Ovary (tissue), 3 donors: ENCODE data around the gene DNMT3A.

Experiments used
- EP300 ChIP-seq: sonication (generic); formaldehyde crosslinking; IDR thresholded peaks from one replicate; pipeline ENCODE4 v1.6.1; 2017; ENCODE audit warnings: antibody characterized with exemption
- POLR2A ChIP-seq: fragments of 450-650 bp; IDR thresholded peaks from one replicate; pipeline ENCODE4 v1.6.1; 2017; ENCODE audit warnings: antibody characterized with exemption, mild to moderate bottlenecking, moderate library complexity
- TF ChIP-seq, protein P1 (sequence below), 3 donors: fragments of 450-650 bp in 2 of 3; fragments of 200-600 bp in 1 of 3; IDR thresholded peaks; one replicate each; pipeline versions ENCODE4 v1.5.1 to v1.8.0; 2016 to 2022; ENCODE audit warnings: antibody characterized with exemption in 3 of 3, mild to moderate bottlenecking in 1 of 3
- donor health status: DM: no; HTN: no; CAD: no.

DNA sequence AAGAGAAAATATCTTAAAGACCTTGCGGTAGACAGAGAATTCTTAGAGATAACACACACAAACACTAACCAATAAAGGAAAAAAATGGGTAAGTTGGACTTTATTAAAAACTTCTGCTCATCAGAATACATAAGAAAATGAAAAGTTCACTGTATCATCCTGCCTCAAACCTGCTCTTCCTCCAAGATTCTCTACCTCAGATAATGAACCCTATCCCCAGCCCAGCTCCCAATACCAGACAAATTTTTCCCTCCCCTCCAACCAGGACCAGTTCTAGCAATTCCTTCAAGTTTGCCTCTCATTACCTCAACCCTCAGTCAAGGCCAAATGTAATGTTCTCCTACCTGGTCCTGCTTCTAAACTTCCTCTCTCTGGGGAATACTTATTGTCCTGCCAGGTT, 79.4 kb downstream of the DNMT3A start:
- TF ChIP-seq, protein P1, sequence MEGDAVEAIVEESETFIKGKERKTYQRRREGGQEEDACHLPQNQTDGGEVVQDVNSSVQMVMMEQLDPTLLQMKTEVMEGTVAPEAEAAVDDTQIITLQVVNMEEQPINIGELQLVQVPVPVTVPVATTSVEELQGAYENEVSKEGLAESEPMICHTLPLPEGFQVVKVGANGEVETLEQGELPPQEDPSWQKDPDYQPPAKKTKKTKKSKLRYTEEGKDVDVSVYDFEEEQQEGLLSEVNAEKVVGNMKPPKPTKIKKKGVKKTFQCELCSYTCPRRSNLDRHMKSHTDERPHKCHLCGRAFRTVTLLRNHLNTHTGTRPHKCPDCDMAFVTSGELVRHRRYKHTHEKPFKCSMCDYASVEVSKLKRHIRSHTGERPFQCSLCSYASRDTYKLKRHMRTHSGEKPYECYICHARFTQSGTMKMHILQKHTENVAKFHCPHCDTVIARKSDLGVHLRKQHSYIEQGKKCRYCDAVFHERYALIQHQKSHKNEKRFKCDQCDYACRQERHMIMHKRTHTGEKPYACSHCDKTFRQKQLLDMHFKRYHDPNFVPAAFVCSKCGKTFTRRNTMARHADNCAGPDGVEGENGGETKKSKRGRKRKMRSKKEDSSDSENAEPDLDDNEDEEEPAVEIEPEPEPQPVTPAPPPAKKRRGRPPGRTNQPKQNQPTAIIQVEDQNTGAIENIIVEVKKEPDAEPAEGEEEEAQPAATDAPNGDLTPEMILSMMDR (IDR thresholded peaks at IDR 0.05) = no peak
- TF ChIP-seq POLR2A (no peak), EP300 (no peak)
